ENCODE measurements around the gene INCENP. TPM values are rescaled to one million over a fixed set of nuclear protein-coding genes. Genes with fewer than 3 reads are reported as not detected.
"Not testable (repeated sequence)": the region's sequence is repeated elsewhere in the genome, so short reads cannot be mapped to it uniquely, and the experiment has no call there.

Gene INCENP
- total and polyA plus RNA-seq, 2 of the 13 experiments (the other 11 are each of a cell fraction or from before 2014, with no cell fraction given) = 14.1 to 37.3 TPM

- no peaks in the 10 kb centered on the region for H3K4me1 ChIP-seq (ENCODE audit: insufficient read depth, low read length)
- no peak for DNase-seq (ENCODE audit: low spot score)
- no peak overlapping the region for H3K27ac ChIP-seq (ENCODE audit: extremely low read length, insufficient read depth, low read length)
- in situ Hi-C loops (cut with HindIII; ENCODE audit: extremely low pct_ligation_motif_present, low pct_unique_long_range_greater_than_20kb) = no loop called here
- H2AFZ ChIP-seq (ENCODE audit: low read length) = no peak overlapping the region
- no peak for ATAC-seq
- no peaks in the 10 kb centered on the region for H4K20me1 ChIP-seq (ENCODE audit: insufficient read depth, low read length)
- no peak overlapping the region for H3K4me3 ChIP-seq (replicated peaks in 1 of 3; ENCODE audit: insufficient read depth in 1 of 3, low read depth in 2 of 3, low read length in 3 of 3)
- H3K4me2 ChIP-seq (ENCODE audit: low read depth, low read length) = no peak overlapping the region
- no peak for TF ChIP-seq TERF1 (CRISPR knock-in tag; IDR thresholded peaks at IDR 0.05)
- TF ChIP-seq ZNF276 (CRISPR knock-in tag; IDR thresholded peaks at IDR 0.05; ENCODE audit: low read depth) = no peak
- TF ChIP-seq ZFY (CRISPR knock-in tag; IDR thresholded peaks at IDR 0.05) = no peak
- no peak for TF ChIP-seq ZNF660 (CRISPR knock-in tag; IDR thresholded peaks at IDR 0.05; ENCODE audit: borderline replicate concordance, low read depth)
- no peak for TF ChIP-seq ZNF597 (CRISPR knock-in tag; IDR thresholded peaks at IDR 0.05)
- TF ChIP-seq ATF7-NPFF (CRISPR knock-in tag; IDR thresholded peaks at IDR 0.05; ENCODE audit: low read depth) = no peak
- TF ChIP-seq JARID2 (CRISPR knock-in tag; IDR thresholded peaks at IDR 0.05; ENCODE audit: insufficient replicate concordance) = no peak
- no peak for TF ChIP-seq PLRG1 (conservative IDR thresholded peaks at IDR 0.05)
- no peak for TF ChIP-seq ZNF580 (CRISPR knock-in tag; IDR thresholded peaks at IDR 0.05; ENCODE audit: borderline replicate concordance, low read depth)
- TF ChIP-seq EZH2 (conservative IDR thresholded peaks at IDR 0.05; ENCODE audit: low read depth, low read length) = no peak
- no peak for TF ChIP-seq THAP11 (CRISPR knock-in tag; IDR thresholded peaks at IDR 0.05)
- TF ChIP-seq TBX3 (IDR thresholded peaks at IDR 0.05; ENCODE audit: borderline replicate concordance) = no peak
- H3K9ac ChIP-seq (ENCODE audit: insufficient read depth, low read depth, low read length) = no peak overlapping the region
- H3K36me3 ChIP-seq (replicated peaks in 1 of 2; ENCODE audit: control insufficient read depth in 1 of 2, insufficient read depth in 2 of 2, low read length in 2 of 2) = no peaks in the 10 kb centered on the region
- intact Hi-C loops (cut with micrococcal nuclease; ENCODE audit: unreplicated experiment) = no loop called here
- H3K9me3 ChIP-seq (ENCODE audit: low read length) = no peaks in the 10 kb centered on the region
- H3K79me2 ChIP-seq (ENCODE audit: insufficient read depth, low read length) = no peaks in the 10 kb centered on the region
- H3K27me3 ChIP-seq (ENCODE audit: control insufficient read depth in 1 of 2, insufficient read depth in 2 of 2, low read length in 2 of 2) = peaks cover 4 to 50% of the 10 kb centered on the region in 2 experiments; a peak in 4 of 5 replicates
- ChIA-PET POLR2A (no interaction called here), CTCF (ENCODE audit: low intra/inter-chr PET ratio, low total read pairs) (no interaction called here)
- FAIRE-seq = no peak
- BruUV-seq (replicated peaks) = no TSS peak
- WGBS (ENCODE audit: low lambda C conversion rate) = 5% methylated on average over 7 of the region's 7 CpGs
These were observed 72.1 kb downstream of the INCENP start for GRCh38 chr11:62195945-62196344.

- DNase-seq (ENCODE audit: low spot score); H2AFZ ChIP-seq (ENCODE audit: low read length); H3K4me2 ChIP-seq (ENCODE audit: low read depth, low read length); H3K27ac ChIP-seq (ENCODE audit: extremely low read length, insufficient read depth, low read length); ATAC-seq; H3K4me3 ChIP-seq (replicated peaks in 1 of 3; ENCODE audit: insufficient read depth in 1 of 3, low read depth in 2 of 3, low read length in 3 of 3); intact Hi-C loops (cut with micrococcal nuclease; ENCODE audit: unreplicated experiment); BruUV-seq (replicated peaks); H3K9me3 ChIP-seq (ENCODE audit: low read length); in situ Hi-C loops (cut with HindIII; ENCODE audit: extremely low pct_ligation_motif_present, low pct_unique_long_range_greater_than_20kb); H3K36me3 ChIP-seq (replicated peaks in 1 of 2; ENCODE audit: control insufficient read depth in 1 of 2, insufficient read depth in 2 of 2, low read length in 2 of 2); H3K4me1 ChIP-seq (ENCODE audit: insufficient read depth, low read length); H3K79me2 ChIP-seq (ENCODE audit: insufficient read depth, low read length); POLR2A ChIA-PET; CTCF ChIA-PET (ENCODE audit: low intra/inter-chr PET ratio, low total read pairs); H4K20me1 ChIP-seq (ENCODE audit: insufficient read depth, low read length); FAIRE-seq; H3K9ac ChIP-seq (ENCODE audit: insufficient read depth, low read depth, low read length): not testable (repeated sequence)
- 0% methylated on average over 2 of the region's 2 CpGs for WGBS (ENCODE audit: low lambda C conversion rate)
- peaks cover 3 to 47% of the 10 kb centered on the region in 2 experiments; a peak in 4 of 5 replicates for H3K27me3 ChIP-seq (ENCODE audit: control insufficient read depth in 1 of 2, insufficient read depth in 2 of 2, low read length in 2 of 2)
These were observed 73.6 kb downstream of the INCENP start for GRCh38 chr11:62197400-62197799.

All from HepG2 (cell line).